Panc1 (cell line): Measurements from ENCODE around the gene GRID2.

Source experiments
- CTCF ChIP-seq: fragments of 450-650 bp; IDR thresholded peaks from 2 replicates; pipeline ENCODE4 v1.5.1; 2017; ENCODE audit warnings: mild to moderate bottlenecking
- POLR2AphosphoS5 ChIP-seq: IDR thresholded peaks from 2 replicates; pipeline ENCODE4 v1.6.1; 2012; ENCODE audit warnings: mild to moderate bottlenecking, low read depth, low read length, moderate library complexity
- REST ChIP-seq, 2 experiments: IDR thresholded peaks; 2 replicates each; pipeline ENCODE4 v1.6.1; 2011 to 2012; ENCODE audit warnings: low read depth in 2 of 2, control low read depth in 1 of 2, low read length in 1 of 2, mild to moderate bottlenecking in 1 of 2, moderate library complexity in 1 of 2; ENCODE audit not compliant: insufficient read depth in 1 of 2
- SIN3A ChIP-seq: IDR thresholded peaks from 2 replicates; pipeline ENCODE4 v1.6.1; 2012; ENCODE audit warnings: low read depth, mild to moderate bottlenecking, low read length, moderate library complexity, borderline replicate concordance; ENCODE audit not compliant: insufficient read depth

DNA sequence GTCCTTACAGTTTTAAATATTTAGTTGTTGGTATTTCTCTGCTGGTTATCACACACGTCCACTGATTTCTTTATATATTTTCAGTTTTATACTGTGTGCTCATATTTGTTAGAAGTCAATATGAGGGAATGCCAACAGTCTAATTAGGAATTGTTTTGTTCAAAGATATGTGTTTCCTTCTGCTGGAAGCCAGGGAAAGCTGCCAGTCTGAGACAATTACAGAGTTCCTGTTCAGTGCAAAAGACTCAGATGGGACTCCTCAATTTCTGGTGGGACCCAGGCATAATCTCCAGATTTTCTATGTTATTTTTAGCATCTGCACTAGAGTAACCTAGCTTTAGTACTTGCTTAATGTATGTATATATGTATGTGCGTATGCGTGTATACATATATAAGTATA lies 486.0 kb downstream of the GRID2 start:
- no peak for TF ChIP-seq CTCF
- no peak for TF ChIP-seq SIN3A
- no peak for TF ChIP-seq POLR2AphosphoS5
- no peak for TF ChIP-seq REST (IDR thresholded peaks at IDR 0.05; ENCODE audit: insufficient read depth in 1 of 2, low read depth in 2 of 2, low read length in 1 of 2)
